ENCODE measurements around the gene PPP1R12B. TPM values are rescaled to one million over a fixed set of nuclear protein-coding genes. Genes with fewer than 3 reads are reported as not detected.
A peak's percentile ranks its signal among the peaks of the same experiment; 100 is the strongest.
"Not testable (repeated sequence)": the region's sequence is repeated elsewhere in the genome, so short reads cannot be mapped to it uniquely, and the experiment has no call there.

The PPP1R12B gene
- total RNA-seq, 1 donor from 2014 or later: 21.8 TPM

DNA sequence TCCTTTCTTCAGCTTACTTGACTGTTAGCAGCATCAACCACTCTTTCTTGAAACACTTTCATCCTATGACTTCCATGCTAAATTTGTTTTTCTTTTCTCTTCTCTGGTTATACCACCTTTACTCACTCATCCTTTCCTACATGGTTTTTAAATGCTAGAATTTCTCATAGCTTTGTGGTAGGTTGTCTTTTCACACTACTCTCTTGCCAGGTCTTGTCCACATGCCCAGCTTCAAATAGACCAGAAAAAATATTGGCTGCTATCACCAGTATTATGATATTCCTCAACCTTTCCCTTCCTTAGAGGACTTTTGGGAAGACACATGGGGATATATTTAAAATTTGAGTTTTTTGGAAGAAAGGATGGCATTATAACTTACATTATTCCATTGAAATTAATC lies 48.8 kb downstream of the PPP1R12B start:
- H3K4me2 ChIP-seq: no peak overlapping the region
- H3K4me1 ChIP-seq: peaks cover 10% of the 10 kb centered on the region
- no peaks in the 10 kb centered on the region for H3K9me3 ChIP-seq (ENCODE audit: low read depth)
- Mint-ChIP-seq H3K9me3 (no peaks in the 10 kb centered on the region), H3K4me1 (no peaks in the 10 kb centered on the region), H3K27ac (no peak overlapping the region), H3K36me3 (no peaks in the 10 kb centered on the region), H3K27me3 (ENCODE audit: insufficient read depth, low read depth) (no peaks in the 10 kb centered on the region), H3K4me3 (no peak overlapping the region)
- TF ChIP-seq, protein P1, sequence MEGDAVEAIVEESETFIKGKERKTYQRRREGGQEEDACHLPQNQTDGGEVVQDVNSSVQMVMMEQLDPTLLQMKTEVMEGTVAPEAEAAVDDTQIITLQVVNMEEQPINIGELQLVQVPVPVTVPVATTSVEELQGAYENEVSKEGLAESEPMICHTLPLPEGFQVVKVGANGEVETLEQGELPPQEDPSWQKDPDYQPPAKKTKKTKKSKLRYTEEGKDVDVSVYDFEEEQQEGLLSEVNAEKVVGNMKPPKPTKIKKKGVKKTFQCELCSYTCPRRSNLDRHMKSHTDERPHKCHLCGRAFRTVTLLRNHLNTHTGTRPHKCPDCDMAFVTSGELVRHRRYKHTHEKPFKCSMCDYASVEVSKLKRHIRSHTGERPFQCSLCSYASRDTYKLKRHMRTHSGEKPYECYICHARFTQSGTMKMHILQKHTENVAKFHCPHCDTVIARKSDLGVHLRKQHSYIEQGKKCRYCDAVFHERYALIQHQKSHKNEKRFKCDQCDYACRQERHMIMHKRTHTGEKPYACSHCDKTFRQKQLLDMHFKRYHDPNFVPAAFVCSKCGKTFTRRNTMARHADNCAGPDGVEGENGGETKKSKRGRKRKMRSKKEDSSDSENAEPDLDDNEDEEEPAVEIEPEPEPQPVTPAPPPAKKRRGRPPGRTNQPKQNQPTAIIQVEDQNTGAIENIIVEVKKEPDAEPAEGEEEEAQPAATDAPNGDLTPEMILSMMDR (IDR thresholded peaks at IDR 0.05): no peak
- no peak for TF ChIP-seq EZH2 (IDR thresholded peaks at IDR 0.05)
- TF ChIP-seq EZH2phosphoT487 (IDR thresholded peaks at IDR 0.05): no peak
- no peaks in the 10 kb centered on the region for H4K20me1 ChIP-seq (ENCODE audit: low read depth)
- H3K36me3 ChIP-seq: no peaks in the 10 kb centered on the region
- no peaks in the 10 kb centered on the region for H3K79me2 ChIP-seq (ENCODE audit: low read depth)
- no peak overlapping the region for H3K27ac ChIP-seq
- DNase-seq (ENCODE audit: low spot score): no peak
- no peaks in the 10 kb centered on the region for H3F3A ChIP-seq (ENCODE audit: low read depth)
- H3K4me3 ChIP-seq: no peak overlapping the region
- H3K9ac ChIP-seq: no peak overlapping the region
- no peaks in the 10 kb centered on the region for H3K27me3 ChIP-seq
- H2AFZ ChIP-seq (replicated peaks): no peak overlapping the region

- not testable (repeated sequence) for H3K4me1 Mint-ChIP-seq; H3K36me3 ChIP-seq; H3K27ac Mint-ChIP-seq; H3K27me3 Mint-ChIP-seq (ENCODE audit: insufficient read depth, low read depth); H3F3A ChIP-seq (ENCODE audit: low read depth); H3K4me1 ChIP-seq; H3K9ac ChIP-seq; H4K20me1 ChIP-seq (ENCODE audit: low read depth); H3K36me3 Mint-ChIP-seq; H2AFZ ChIP-seq (replicated peaks); H3K9me3 ChIP-seq (ENCODE audit: low read depth); H3K4me3 ChIP-seq; H3K27ac ChIP-seq; H3K27me3 ChIP-seq; H3K79me2 ChIP-seq (ENCODE audit: low read depth); DNase-seq (ENCODE audit: low spot score); H3K4me3 Mint-ChIP-seq; H3K4me2 ChIP-seq; H3K9me3 Mint-ChIP-seq
These were observed 49.9 kb downstream of the PPP1R12B start for GRCh38 chr1:202398439-202398838.

DNA sequence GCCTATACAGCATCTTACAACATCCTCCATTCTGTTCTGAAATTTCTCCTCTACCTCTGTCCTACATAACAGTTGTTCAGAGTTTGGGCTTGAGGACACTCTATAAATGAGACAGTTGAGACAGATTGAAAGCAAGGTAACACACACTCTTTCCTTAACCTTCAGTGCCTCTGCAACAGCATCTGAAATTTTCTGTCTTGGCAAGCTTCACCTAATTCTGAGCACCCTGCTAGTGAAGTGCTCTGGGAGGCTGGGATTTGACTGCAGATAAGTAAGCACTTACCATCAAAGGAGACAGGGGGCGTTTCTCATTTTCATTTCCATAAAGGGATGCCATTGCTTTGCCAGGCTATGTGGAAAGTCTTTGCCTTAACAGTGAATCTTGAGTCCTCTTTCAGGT lies 53.3 kb downstream of the PPP1R12B start:
- TF ChIP-seq, protein P1 (IDR thresholded peaks at IDR 0.05): peak; percentile 28
- H3K4me2 ChIP-seq; H3K36me3 ChIP-seq; H3K36me3 Mint-ChIP-seq; H3K27me3 Mint-ChIP-seq (ENCODE audit: insufficient read depth, low read depth); H3K27ac ChIP-seq; H3K9me3 Mint-ChIP-seq; H3K9ac ChIP-seq; H3K4me1 Mint-ChIP-seq; H3K4me1 ChIP-seq; H2AFZ ChIP-seq (replicated peaks); H3K79me2 ChIP-seq (ENCODE audit: low read depth); H4K20me1 ChIP-seq (ENCODE audit: low read depth); H3K4me3 ChIP-seq; H3K4me3 Mint-ChIP-seq; H3F3A ChIP-seq (ENCODE audit: low read depth); H3K27me3 ChIP-seq; H3K27ac Mint-ChIP-seq; DNase-seq (ENCODE audit: low spot score); H3K9me3 ChIP-seq (ENCODE audit: low read depth): not testable (repeated sequence)

GRCh38 chr1:202403381-202403780 lies 54.9 kb downstream of the PPP1R12B start:
- H3K36me3 ChIP-seq; DNase-seq (ENCODE audit: low spot score); H3K4me3 Mint-ChIP-seq; H3K4me1 ChIP-seq; H3K27me3 ChIP-seq; H3K36me3 Mint-ChIP-seq; H3K27ac ChIP-seq; H3K79me2 ChIP-seq (ENCODE audit: low read depth); H4K20me1 ChIP-seq (ENCODE audit: low read depth); H3K4me1 Mint-ChIP-seq; H2AFZ ChIP-seq (replicated peaks); H3K27ac Mint-ChIP-seq; H3K4me3 ChIP-seq; H3F3A ChIP-seq (ENCODE audit: low read depth); H3K27me3 Mint-ChIP-seq (ENCODE audit: insufficient read depth, low read depth); H3K9me3 Mint-ChIP-seq; H3K9me3 ChIP-seq (ENCODE audit: low read depth); H3K9ac ChIP-seq; H3K4me2 ChIP-seq: not testable (repeated sequence)

All from neural progenitor cell (in vitro differentiated cells).